ENCODE results near the gene SH3BP4. TPM values are rescaled to one million over a fixed set of nuclear protein-coding genes. Genes with fewer than 3 reads are reported as not detected.

SH3BP4 gene
- total and polyA plus RNA-seq, 2 donors: 11.7 to 14.3 TPM

DNA sequence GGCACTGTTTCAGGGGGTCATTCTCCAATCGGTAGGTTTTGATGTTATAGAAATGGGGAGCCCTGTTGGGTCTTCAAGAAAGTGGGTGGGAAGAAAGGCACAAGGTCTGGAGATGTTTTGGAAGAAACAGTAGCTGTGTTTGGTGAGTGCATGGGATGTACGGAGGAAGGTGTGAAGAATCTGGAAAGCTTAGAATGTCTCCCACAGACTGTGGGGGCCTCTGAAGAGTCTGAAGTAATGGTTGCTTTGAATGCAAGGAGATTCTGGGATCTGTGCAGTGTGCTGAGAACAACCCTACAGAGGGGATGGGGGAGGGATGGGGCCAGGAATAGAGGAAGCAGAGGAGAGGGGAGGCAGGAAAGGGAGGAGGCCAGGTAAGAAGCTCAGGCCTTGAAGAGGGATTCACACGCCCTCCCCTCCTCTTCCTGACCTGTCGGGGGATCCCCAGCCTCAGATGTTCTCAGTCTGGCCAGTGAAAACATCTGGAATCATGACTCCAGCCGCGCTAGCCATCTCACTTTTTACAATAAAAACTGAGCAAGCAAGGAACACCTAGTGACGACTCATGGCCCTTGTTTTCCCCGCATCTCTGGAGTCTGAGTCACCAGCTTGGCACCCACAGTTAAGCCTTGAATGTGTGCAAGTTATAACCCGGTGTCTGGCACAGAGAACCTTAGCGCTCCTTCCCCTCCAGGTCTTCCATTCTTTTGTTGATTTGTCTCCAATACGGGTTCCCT, 74.2 kb downstream of the SH3BP4 start:
- no peak for DNase-seq (ENCODE audit: extremely low spot score)

DNA sequence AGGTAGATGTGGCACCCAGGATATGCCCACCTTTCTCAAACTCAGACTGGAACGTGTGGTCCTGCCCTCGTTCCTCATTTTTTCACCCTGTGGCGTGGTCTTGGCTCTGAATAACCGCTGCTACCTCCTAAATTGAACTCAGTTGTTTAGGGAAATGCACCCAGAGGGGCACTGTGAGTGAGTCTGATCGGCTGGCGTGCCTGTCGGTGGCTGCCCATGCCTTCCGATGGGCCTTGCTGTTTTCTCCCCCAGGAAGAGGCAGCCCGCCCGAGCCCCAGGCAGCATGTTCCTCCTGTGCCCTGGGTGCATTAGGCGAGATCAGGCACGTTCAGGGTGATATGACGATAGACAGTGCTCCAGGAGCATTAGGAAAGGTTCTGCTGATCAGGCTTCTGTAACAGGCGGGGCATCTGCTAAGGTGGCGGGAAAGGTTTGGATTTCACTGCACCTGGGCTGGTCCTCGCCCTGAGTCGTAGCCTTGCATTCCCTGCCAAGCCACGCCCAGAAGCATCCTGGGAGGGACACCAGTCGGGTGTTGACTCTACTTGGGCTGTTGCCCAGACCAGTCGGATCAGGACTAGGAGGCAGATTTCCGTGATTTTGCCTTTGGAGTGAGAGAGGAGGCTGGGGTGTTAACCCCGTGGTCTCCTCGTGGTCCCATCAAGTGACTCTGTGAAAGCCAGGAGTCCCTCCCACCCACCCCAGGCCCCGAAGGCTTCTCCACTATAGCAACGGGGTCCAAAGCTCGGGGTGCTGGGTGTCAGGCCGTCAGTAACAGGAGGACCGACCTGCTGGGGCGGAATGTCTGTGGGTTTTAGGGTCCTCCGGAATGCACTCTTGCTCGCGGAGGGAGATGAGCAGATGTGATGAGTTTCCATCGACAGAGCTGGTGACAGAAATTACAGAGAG, 75.1 kb downstream of the SH3BP4 start:
- no peak overlapping the region for H3K27ac ChIP-seq (ENCODE audit: low read depth)
- 57% methylated on average over 33 of the region's 33 CpGs for WGBS
- H3K4me3 ChIP-seq (ENCODE audit: low read depth, low read length): no peak overlapping the region
- peak; percentile 53 for DNase-seq (ENCODE audit: extremely low spot score)
- H3K4me1 ChIP-seq (ENCODE audit: insufficient read depth): no peaks in the 10 kb centered on the region
- H3K36me3 ChIP-seq (ENCODE audit: insufficient read depth): no peaks in the 10 kb centered on the region

More for the DNA sequence above, 74.2 kb downstream of the SH3BP4 start:
- no peaks in the 10 kb centered on the region for H3K4me1 ChIP-seq (ENCODE audit: insufficient read depth)
- H3K27ac ChIP-seq (ENCODE audit: low read depth): no peak overlapping the region
- H3K36me3 ChIP-seq (ENCODE audit: insufficient read depth): no peaks in the 10 kb centered on the region
- WGBS: 77% methylated on average over 11 of the region's 11 CpGs
- H3K4me3 ChIP-seq (ENCODE audit: low read depth, low read length): no peak overlapping the region

DNA sequence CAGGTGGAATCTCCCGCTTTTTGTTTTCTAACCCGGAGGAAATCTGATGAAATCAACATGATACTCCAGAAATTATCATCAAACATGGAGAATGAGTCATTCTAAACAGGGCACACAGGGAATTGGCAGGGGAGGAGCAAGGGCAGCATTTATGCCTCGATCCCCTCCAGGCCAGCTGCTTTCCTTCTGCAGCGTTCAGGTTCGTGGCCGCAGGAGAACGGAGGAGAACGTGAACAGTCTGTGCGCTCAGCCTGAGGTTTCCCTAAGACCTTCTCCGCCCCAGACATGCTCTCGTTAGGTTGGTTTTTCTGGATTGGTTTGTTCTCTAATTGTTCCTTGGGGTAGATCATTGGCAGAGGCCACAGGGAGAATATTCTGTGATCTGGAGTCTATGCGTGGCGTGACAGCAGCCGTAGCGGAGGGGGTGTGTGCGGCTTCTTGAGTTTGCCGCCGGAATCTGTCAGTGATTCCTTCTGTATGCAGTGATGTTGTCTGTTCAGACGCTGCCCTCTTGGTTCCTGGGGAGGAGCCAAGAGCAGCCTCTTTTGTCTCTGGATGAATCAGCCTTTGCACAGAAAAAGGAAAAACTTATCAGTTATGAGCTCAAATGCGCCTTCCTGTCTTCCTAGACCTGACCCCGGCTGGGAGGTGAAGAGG, 75.9 kb downstream of the SH3BP4 start:
- peak; percentile 50 for DNase-seq (ENCODE audit: extremely low spot score)
- Histone ChIP-seq H3K27ac (ENCODE audit: low read depth) (no peak overlapping the region), H3K4me3 (ENCODE audit: low read depth, low read length) (no peak overlapping the region), H3K4me1 (ENCODE audit: insufficient read depth) (no peaks in the 10 kb centered on the region), H3K36me3 (ENCODE audit: insufficient read depth) (no peaks in the 10 kb centered on the region)
- 67% methylated on average over 21 of the region's 21 CpGs for WGBS

DNA sequence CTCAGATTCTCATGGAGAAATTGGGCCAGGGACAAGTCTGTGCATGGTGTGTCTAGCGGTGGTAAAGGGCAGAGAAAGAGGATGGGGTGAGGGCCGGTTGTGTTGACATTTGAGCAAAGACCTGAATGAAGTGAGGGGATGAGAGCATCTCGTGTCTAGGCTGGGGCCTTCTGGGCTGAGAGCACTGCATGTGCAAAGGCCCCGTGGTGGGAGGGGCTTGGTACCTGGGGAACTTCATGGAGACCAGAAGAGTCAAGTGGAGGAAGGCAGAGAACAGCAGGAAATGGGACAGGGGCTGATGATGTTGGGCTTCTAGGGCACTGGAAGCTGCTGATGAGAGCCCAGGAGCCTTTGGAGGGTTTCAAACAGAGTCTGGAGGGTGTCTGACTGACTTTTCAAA, 76.8 kb downstream of the SH3BP4 start:
- no peak overlapping the region for H3K4me3 ChIP-seq (ENCODE audit: low read depth, low read length)
- no peaks in the 10 kb centered on the region for H3K36me3 ChIP-seq (ENCODE audit: insufficient read depth)
- WGBS: 87% methylated on average over 4 of the region's 4 CpGs
- DNase-seq (ENCODE audit: extremely low spot score): no peak
- no peaks in the 10 kb centered on the region for H3K4me1 ChIP-seq (ENCODE audit: insufficient read depth)
- no peak overlapping the region for H3K27ac ChIP-seq (ENCODE audit: low read depth)

DNA sequence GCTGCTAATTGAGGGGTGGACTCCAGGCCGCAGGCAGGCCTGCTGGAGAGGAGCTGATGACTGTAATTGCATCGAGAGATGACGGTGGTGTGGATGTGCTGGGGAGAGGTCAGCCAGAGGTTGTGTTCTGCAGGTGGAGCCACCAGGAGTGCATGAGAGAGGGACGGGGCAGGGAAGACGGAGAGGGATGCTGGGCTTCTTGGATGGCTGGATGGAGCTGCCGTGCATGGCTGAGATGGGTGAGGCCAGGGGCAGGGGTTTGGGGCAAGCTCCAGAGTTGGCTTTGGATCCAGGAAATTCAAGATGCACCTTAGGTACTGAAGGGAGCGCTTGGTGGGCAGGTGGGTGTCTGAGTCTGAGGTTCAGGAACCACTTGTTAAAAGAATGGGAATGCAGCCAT, 77.2 kb downstream of the SH3BP4 start:
- Histone ChIP-seq H3K36me3 (ENCODE audit: insufficient read depth) (no peaks in the 10 kb centered on the region), H3K27ac (ENCODE audit: low read depth) (no peak overlapping the region), H3K4me1 (ENCODE audit: insufficient read depth) (no peaks in the 10 kb centered on the region), H3K4me3 (ENCODE audit: low read depth, low read length) (no peak overlapping the region)
- WGBS: 97% methylated on average over 7 of the region's 7 CpGs
- DNase-seq (ENCODE audit: extremely low spot score): no peak

DNA sequence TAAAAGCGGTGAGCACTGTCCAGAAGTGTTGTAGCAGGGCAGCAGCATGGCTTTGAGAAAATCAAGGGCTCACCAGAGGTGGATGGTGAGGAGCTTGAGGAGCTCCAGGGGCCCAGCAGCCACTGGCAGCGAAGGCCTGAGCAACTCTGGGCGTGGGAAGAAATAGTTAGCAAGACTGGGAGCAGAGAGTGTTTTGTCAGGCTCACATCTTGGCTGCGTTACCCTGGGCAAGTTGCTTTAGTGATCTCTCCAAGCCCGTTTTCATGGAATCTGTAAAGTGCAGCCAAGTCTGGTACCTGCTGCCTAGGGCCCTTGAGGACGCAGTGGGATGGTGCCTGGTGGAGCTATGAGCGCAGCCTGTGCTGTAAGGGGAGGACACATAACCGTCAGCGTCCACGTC, 78.3 kb downstream of the SH3BP4 start:
- Histone ChIP-seq H3K27ac (ENCODE audit: low read depth) (no peak overlapping the region), H3K4me3 (ENCODE audit: low read depth, low read length) (no peak overlapping the region), H3K4me1 (ENCODE audit: insufficient read depth) (no peaks in the 10 kb centered on the region), H3K36me3 (ENCODE audit: insufficient read depth) (no peaks in the 10 kb centered on the region)
- no peak for DNase-seq (ENCODE audit: extremely low spot score)
- 95% methylated on average over 10 of the region's 10 CpGs for WGBS

DNA sequence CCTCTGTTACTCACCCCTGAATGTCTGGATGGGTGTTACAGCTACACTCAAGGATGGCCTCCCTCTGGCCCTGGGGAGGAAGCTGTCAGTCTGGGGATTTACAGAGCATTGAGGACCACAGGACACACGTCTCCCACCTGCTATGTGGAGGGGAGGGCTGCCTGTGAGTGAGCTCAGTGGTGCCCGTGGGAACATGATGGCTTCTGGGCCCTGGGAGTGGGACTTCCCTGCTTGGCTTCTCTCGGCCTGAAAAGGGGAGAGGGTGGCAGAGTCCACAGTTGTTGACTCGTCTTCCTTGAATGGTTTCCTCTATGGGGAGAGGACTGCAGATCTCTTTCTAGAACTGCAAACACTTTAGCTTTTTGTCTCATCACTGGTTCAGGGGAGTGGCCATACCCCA, 79.1 kb downstream of the SH3BP4 start:
- Histone ChIP-seq H3K27ac (ENCODE audit: low read depth) (no peak overlapping the region), H3K36me3 (ENCODE audit: insufficient read depth) (no peaks in the 10 kb centered on the region), H3K4me1 (ENCODE audit: insufficient read depth) (no peaks in the 10 kb centered on the region), H3K4me3 (ENCODE audit: low read depth, low read length) (no peak overlapping the region)
- WGBS: 86% methylated on average over 4 of the region's 4 CpGs
- DNase-seq (ENCODE audit: extremely low spot score): no peak

DNA sequence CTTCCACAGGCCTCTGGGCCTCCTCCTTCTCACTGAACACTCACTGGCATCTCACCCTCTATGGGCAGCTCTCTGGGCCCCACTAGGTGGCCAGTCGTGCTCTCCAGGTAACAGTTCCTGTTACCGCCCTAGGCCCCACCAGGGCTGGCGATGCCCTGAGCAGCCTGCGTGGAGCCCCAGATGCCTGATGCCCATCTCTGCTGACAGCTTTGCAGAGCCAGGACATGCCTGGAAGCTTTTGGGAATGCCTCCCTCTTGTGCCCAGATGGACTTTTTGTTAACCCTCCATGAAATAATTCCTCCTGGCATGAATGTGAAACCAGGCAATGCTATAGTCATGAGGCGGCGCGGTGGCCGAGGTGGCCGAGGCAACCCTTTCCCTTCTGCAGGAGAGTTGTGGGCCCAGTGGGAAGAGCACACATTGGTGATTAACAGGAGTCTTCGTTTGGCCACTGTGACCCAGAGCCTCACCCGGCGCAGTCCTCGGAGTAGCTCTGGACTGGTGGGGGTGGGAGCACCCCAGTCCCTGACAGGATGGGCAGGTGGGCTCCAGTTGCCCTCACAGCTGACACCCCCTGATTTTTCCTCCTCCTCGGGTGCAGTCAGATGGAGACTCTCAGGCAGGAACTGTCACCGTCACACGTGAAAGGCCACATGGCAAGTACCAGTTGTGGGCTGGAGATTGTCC, 80.0 kb downstream of the SH3BP4 start:
- WGBS: 95% methylated on average over 16 of the region's 16 CpGs
- DNase-seq (ENCODE audit: extremely low spot score): no peak
- no peaks in the 10 kb centered on the region for H3K36me3 ChIP-seq (ENCODE audit: insufficient read depth)
- H3K4me3 ChIP-seq (ENCODE audit: low read depth, low read length): no peak overlapping the region
- H3K27ac ChIP-seq (ENCODE audit: low read depth): no peak overlapping the region
- no peaks in the 10 kb centered on the region for H3K4me1 ChIP-seq (ENCODE audit: insufficient read depth)

DNA sequence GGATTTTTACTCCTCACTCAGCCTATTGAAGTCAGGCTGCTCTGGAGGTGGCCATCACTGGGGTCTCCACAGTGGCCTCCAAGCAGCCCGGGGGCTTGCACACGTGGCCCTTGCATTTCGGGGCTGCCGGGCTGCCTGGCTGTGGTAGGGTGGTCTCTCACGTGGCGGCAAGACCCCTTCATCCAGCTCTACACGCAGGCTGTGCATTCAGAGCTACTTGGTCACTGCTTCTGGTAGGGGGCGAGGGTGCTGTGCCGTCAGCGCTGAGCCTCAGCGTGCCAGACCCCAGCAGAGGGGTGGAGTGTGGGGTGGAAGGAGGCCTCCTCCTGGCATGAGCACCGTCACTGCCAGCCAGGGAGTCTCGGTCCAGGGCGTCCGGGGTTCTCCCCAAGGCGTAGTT, 80.6 kb downstream of the SH3BP4 start:
- Histone ChIP-seq H3K27ac (ENCODE audit: low read depth) (no peak overlapping the region), H3K36me3 (ENCODE audit: insufficient read depth) (no peaks in the 10 kb centered on the region), H3K4me3 (ENCODE audit: low read depth, low read length) (no peak overlapping the region), H3K4me1 (ENCODE audit: insufficient read depth) (no peaks in the 10 kb centered on the region)
- 97% methylated on average over 16 of the region's 16 CpGs for WGBS
- no peak for DNase-seq (ENCODE audit: extremely low spot score)

DNA sequence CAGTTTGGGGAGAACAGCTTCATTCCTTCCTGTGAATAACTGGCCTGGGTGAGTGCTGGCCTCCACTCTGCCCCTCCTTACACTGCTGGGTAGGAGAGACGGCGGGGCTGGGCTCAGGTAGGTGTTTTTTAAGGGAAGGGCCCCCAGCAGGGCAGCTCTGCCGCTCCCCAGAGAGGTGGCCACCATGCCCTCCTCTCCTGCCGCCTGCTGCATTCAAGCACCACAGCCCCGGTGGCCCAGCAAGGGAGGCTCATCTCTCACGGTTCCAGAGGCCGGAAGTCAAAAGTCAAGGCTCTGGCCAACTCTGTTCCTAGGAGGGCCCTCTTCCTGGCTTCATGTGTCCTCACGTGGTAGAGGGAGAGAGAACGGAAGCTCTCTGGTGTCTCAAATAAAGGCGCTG, 81.1 kb downstream of the SH3BP4 start:
- DNase-seq (ENCODE audit: extremely low spot score): no peak
- Histone ChIP-seq H3K4me3 (ENCODE audit: low read depth, low read length) (no peak overlapping the region), H3K27ac (ENCODE audit: low read depth) (no peak overlapping the region), H3K36me3 (ENCODE audit: insufficient read depth) (no peaks in the 10 kb centered on the region), H3K4me1 (ENCODE audit: insufficient read depth) (no peaks in the 10 kb centered on the region)
- WGBS: 97% methylated on average over 10 of the region's 10 CpGs

DNA sequence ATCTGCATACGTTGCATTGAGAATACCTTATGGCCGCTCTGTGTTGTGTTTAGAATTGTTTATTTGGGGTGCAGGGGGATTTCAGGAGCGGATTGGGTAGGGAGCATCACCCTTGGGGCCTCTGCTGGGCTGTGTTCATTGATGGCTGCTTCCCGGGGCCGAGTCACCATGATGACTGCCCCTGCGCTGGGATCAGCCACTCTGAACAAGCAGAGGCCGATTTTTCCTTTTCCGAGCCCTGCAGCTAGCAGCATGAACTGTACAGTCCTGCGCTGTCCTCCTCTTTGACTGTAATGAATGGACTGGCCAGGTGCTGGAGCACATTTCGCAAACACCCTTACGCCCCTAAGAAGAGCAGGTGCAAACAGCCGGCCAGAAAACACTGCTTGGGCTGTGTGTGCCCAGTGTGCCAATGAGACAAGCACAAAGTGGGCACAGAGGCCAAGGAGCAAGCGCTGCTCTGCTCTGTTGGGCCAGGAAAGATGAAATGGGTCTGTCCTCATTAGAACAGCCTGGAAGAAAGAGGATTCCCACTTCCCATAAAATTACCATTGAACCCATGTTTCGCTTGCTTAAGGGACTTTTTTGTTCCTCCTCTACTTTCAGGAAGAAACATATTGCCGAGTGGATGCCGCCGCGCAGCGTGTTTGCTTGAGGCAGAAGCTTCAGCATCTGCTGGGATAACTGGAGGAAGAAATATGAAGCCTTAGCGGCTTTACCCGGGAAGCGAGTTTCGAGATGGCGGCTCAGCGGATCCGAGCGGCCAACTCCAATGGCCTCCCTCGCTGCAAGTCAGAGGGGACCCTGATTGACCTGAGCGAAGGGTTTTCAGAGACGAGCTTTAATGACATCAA, 82.7 kb downstream of the SH3BP4 start:
- DNase-seq (ENCODE audit: extremely low spot score): no peak
- no peaks in the 10 kb centered on the region for H3K36me3 ChIP-seq (ENCODE audit: insufficient read depth)
- no peak overlapping the region for H3K27ac ChIP-seq (ENCODE audit: low read depth)
- WGBS: 94% methylated on average over 30 of the region's 30 CpGs
- no peaks in the 10 kb centered on the region for H3K4me1 ChIP-seq (ENCODE audit: insufficient read depth)
- no peak overlapping the region for H3K4me3 ChIP-seq (ENCODE audit: low read depth, low read length)

DNA sequence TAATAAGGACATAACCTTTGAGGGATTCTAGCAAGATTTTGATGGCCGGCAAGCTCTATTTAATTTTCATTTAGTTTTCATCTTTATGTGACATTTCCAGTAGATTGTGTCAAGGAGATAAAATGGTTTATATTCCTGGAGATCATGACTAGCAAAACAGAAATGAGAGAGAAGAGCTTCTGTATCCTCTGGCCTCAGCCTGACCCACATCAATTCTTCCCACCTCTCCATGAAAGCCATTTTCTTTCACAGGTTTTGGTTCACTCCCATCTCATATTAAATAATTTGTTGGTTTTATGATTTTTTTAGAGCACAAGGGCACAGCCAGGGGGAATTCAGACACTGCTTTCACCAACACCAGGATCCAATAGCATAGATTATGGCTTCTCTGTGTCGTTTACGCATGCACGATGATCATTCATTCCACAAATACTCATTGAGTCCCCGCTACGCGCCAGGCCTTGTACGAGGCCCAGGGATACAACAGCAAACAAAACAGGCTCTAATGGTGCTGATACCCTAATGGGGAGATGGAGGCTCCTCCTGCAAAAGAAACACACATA, 85.9 kb downstream of the SH3BP4 start:
- Histone ChIP-seq H3K36me3 (ENCODE audit: insufficient read depth) (peaks cover 3% of the 10 kb centered on the region), H3K4me3 (ENCODE audit: low read depth, low read length) (no peak overlapping the region), H3K4me1 (ENCODE audit: insufficient read depth) (no peaks in the 10 kb centered on the region), H3K27ac (ENCODE audit: low read depth) (no peak overlapping the region)
- WGBS: 91% methylated on average over 8 of the region's 8 CpGs
- no peak for DNase-seq (ENCODE audit: extremely low spot score)
